Kidney epithelial cell (primary cell): ENCODE measurements around the gene KMT5B. TPM values are rescaled to one million over a fixed set of nuclear protein-coding genes. Genes with fewer than 3 reads are reported as not detected.

ENCODE experiments used
- DNase-seq: peaks from one replicate; pipeline ENCODE4 v3.0.0-alpha.2; 2010; ENCODE audit warnings: low read depth
- H3K27me3 ChIP-seq: 2 replicates; pipeline ENCODE4 v1.6.0; 2011; ENCODE audit warnings: low read length; ENCODE audit not compliant: control insufficient read depth, insufficient read depth
- H3K36me3 ChIP-seq: 2 replicates; pipeline ENCODE4 v1.5.1; 2011; ENCODE audit warnings: low read length; ENCODE audit not compliant: control insufficient read depth, insufficient read depth
- H3K4me3 ChIP-seq: 2 replicates; pipeline ENCODE4 v1.5.1; 2011; ENCODE audit warnings: low read depth, mild to moderate bottlenecking, control low read depth, low read length
- total RNA-seq: library from RNA; depleted of rRNA; stranded (reverse); fragments of >200 nt; gene quantifications from 2 replicates; pipeline ENCODE4 v1.2.3, GENCODE V29; 2015
- TF ChIP-seq, protein P1 (sequence below): IDR thresholded peaks from 2 replicates; pipeline ENCODE4 v1.5.1; 2011; ENCODE audit warnings: mild to moderate bottlenecking, moderate library complexity, low read length, control low read depth, inconsistent platforms; ENCODE audit not compliant: insufficient read depth, poor library complexity, severe bottlenecking

The KMT5B gene
- total RNA-seq, 1 donor from 2014 or later, result 25.7 TPM

DNA sequence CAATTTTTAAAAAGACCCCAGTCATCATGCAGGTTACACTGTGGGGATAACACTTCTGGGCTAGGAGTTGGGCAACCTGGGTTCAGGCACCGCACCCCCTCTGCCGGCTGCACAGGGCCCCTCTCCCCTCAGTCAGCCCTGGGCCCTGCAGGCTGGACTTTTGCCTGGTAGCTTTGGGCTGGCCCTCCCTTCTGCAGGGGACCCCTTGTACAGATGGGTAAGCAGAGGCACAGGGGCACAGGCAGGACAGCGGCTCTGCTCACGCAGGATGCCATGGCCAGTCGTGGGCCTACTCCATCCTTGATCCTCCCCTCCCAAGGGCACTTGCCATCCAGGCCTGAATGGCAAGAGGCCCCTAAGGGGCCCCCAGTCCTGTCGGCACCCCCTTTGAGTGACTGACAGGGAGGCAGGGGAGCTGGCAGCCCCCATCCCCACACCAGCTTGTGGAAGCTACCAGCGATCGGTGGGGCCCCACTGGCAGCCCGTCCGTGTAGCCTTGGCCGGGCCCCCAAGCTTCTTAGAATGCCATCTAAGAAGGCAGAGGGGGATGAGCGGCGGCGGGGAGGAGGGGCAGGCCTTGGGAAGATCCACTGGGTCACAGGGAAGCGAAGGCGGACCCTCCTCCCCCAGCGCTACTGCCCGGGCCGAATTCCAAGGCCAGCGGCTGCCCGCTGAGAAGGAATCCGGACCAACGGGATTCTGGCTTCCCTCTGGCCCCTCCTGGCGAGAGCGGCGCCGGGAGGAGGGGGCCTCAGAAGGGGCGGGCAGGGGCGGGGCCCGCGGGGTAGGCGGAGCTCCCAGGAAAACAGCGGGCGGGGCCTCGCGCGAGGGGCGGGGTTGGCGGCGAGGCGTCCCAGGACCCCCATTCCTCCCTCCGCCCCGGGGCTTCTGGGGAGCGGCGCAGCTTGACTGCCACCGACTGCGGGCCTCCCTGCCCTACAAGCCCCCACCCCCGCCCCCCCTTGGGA lies 85.1 kb downstream of the KMT5B start:
- TF ChIP-seq, protein P1, sequence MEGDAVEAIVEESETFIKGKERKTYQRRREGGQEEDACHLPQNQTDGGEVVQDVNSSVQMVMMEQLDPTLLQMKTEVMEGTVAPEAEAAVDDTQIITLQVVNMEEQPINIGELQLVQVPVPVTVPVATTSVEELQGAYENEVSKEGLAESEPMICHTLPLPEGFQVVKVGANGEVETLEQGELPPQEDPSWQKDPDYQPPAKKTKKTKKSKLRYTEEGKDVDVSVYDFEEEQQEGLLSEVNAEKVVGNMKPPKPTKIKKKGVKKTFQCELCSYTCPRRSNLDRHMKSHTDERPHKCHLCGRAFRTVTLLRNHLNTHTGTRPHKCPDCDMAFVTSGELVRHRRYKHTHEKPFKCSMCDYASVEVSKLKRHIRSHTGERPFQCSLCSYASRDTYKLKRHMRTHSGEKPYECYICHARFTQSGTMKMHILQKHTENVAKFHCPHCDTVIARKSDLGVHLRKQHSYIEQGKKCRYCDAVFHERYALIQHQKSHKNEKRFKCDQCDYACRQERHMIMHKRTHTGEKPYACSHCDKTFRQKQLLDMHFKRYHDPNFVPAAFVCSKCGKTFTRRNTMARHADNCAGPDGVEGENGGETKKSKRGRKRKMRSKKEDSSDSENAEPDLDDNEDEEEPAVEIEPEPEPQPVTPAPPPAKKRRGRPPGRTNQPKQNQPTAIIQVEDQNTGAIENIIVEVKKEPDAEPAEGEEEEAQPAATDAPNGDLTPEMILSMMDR, result no peak
- Histone ChIP-seq H3K27me3 (no peaks in the 10 kb centered on the region), H3K4me3 (peak overlapping the region; percentile 38), H3K36me3 (no peaks in the 10 kb centered on the region)
- no peak for DNase-seq

DNA sequence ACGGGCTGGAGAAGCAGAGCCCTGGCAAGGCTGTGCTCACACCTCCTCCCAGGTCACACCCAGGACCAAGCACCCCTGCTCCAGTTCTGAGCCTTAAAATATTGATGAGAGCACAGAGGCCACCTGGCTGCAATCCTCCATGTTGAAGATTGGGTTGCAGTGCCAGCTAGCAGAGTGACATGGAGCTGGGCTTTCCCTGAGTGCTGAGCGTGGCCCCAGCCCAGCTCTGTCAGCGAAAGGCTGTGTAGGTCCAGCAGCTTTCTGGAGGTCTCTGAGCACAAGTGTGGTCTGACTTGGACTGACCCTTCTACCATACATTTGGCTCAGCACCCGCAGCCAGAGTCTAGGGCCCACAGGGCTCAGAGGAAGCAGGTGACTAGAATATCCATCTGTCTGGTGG lies 87.9 kb downstream of the KMT5B start:
- no peak overlapping the region for H3K4me3 ChIP-seq
- no peak for DNase-seq
- TF ChIP-seq, protein P1, result no peak
- H3K36me3 ChIP-seq, result no peaks in the 10 kb centered on the region
- no peaks in the 10 kb centered on the region for H3K27me3 ChIP-seq

DNA sequence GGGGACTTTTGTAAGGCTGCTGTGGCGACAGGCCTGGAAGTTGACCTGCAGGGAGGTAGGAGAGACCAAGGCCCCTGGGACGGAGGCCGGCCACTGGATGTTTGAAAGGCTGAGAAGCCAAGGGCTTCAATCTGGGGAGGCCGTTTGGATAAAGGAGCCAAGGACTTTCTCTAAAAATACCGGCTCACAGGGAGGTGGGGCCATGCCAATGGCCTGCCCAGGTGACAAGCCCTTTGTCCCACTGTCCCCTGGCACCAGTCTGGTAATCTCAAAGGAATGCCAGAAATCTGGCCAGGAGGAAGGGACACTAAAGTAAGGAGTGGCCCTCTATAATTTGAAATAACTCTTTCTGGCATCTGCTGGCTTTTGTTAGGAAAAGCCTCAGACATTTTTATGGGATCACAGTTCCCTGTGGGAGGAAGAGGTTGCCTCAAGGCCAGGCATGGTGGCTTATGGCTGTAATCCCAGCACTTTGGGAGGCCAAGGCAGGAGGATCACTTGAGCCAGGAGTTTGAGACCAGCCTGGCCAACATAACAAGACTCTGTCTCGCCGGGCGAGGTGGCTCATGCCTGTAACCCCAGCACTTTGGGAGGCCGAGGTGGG lies 90.1 kb downstream of the KMT5B start:
- Histone ChIP-seq H3K27me3 (no peaks in the 10 kb centered on the region), H3K36me3 (no peaks in the 10 kb centered on the region), H3K4me3 (no peak overlapping the region)
- TF ChIP-seq, protein P1, result no peak
- DNase-seq, result no peak

DNA sequence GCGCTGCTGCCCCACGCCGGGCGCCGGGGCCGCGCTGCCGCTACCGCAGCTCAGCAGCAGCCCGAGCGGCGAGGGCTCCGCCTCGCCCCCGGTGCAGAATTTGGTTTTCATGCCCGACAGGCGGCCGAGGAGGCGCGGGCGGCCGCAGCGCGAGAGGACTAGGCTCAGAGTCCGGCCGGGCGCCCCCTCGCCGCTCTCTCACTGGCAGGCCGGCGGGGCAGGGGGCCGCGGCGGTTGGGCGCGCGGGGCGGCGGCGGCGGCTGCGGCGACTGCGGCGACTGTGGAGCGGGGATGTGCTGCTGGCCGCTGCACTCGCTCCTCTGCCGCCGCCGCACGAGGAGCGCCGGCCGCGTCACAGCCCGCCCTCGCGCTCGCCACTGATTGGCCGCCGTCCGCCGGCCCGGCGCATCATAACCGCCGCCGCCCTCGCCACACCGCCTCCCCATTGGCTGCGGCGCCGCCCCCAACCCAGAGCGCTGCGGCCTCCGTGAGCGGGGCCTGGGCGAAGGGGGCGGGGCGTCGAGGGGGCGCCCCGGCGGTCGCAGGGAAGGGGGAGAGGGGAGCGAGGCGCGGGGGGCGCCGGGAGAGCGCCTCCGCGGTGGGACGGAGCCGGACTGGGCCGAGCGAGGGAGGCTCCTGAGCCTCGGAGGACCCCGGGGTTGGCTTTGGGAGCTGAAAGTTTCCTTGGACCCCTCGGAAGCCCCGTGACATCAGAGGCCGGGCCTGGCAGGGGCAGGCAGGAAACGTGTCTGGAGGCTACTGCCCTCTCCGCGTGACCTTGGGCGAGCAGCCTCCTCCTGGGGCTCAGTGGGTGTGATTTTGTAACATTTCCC lies 91.8 kb downstream of the KMT5B start, which contains the start of gene CHKA:
Gene CHKA, minus strand, starts transcription at position 322 of the 833 bp plus-strand sequence. Its CDS starts 211 bp downstream, at position 111.
- no peaks in the 10 kb centered on the region for H3K36me3 ChIP-seq
- DNase-seq, result peak; percentile 43

More for the DNA sequence above, 91.8 kb downstream of the KMT5B start, which contains the start of gene CHKA:
- Histone ChIP-seq H3K27me3 (no peaks in the 10 kb centered on the region), H3K4me3 (peak within 1 kb of the TSS; percentile 70)
- TF ChIP-seq, protein P1, result no peak
